Lower leg skin (tissue), 4 donors: ENCODE data around the gene SLC37A1. TPM values are rescaled to one million over a fixed set of nuclear protein-coding genes. Genes with fewer than 3 reads are reported as not detected.

Source experiments
- DNase-seq, 2 donors: peaks; one replicate each; pipeline ENCODE4 v3.0.0-alpha.2; 2019; ENCODE audit warnings: low spot score in 2 of 2
- H3K4me3 ChIP-seq: fragments of 200-600 bp; sonication (generic); 2 replicates; pipeline ENCODE4 v1.5.1; 2017; ENCODE audit warnings: mild to moderate bottlenecking, low read depth; ENCODE audit not compliant: poor library complexity, severe bottlenecking
- POLR2A ChIP-seq, 2 donors: fragments of 450-650 bp; IDR thresholded peaks; one replicate each; pipeline ENCODE4 v1.6.1; 2016 to 2017; ENCODE audit warnings: antibody characterized with exemption in 2 of 2, mild to moderate bottlenecking in 1 of 2, moderate library complexity in 1 of 2
- WGBS, 2 donors: methylation state at CpG; one replicate each; pipeline ENCODE4 v1.1.5; 2018; 5-methylcytosine and 5-hydroxymethylcytosine counted together
- intact Hi-C: fragments of 100-400 bp; cut with DNase I; formaldehyde crosslinking; loops from one replicate; pipeline ENCODE4 v1.15.0; 2023; ENCODE audit warnings: low total_unique reads
- total RNA-seq, 4 donors: library from RNA; depleted of rRNA; stranded (reverse); fragments of >200 nt; gene quantifications; one replicate each; pipeline ENCODE4 v1.1.0, GENCODE V29; 2016
- TF ChIP-seq, protein P1 (sequence below), 3 donors: fragments of 450-650 bp; IDR thresholded peaks; one replicate each; pipeline ENCODE4 v1.5.1; 2016; ENCODE audit warnings: antibody characterized with exemption in 3 of 3, mild to moderate bottlenecking in 3 of 3, moderate library complexity in 2 of 3

Gene SLC37A1
- total RNA-seq, 4 donors from 2014 or later, result 7.4 to 19.2 (median 16.9) TPM

- peak in 1 of 2 donors; percentile 34 for DNase-seq
- TF ChIP-seq, protein P1, sequence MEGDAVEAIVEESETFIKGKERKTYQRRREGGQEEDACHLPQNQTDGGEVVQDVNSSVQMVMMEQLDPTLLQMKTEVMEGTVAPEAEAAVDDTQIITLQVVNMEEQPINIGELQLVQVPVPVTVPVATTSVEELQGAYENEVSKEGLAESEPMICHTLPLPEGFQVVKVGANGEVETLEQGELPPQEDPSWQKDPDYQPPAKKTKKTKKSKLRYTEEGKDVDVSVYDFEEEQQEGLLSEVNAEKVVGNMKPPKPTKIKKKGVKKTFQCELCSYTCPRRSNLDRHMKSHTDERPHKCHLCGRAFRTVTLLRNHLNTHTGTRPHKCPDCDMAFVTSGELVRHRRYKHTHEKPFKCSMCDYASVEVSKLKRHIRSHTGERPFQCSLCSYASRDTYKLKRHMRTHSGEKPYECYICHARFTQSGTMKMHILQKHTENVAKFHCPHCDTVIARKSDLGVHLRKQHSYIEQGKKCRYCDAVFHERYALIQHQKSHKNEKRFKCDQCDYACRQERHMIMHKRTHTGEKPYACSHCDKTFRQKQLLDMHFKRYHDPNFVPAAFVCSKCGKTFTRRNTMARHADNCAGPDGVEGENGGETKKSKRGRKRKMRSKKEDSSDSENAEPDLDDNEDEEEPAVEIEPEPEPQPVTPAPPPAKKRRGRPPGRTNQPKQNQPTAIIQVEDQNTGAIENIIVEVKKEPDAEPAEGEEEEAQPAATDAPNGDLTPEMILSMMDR (IDR thresholded peaks at IDR 0.05), result no peak
- TF ChIP-seq POLR2A (IDR thresholded peaks at IDR 0.05), result no peak
- no peak overlapping the region for H3K4me3 ChIP-seq
- WGBS, 2 donors, result 51 to 58% methylated on average over 3 of the region's 3 CpGs
- intact Hi-C loops, result no loop called here
These were observed 105.1 kb downstream of the SLC37A1 start for GRCh38 chr21:42618707-42619102.

DNA sequence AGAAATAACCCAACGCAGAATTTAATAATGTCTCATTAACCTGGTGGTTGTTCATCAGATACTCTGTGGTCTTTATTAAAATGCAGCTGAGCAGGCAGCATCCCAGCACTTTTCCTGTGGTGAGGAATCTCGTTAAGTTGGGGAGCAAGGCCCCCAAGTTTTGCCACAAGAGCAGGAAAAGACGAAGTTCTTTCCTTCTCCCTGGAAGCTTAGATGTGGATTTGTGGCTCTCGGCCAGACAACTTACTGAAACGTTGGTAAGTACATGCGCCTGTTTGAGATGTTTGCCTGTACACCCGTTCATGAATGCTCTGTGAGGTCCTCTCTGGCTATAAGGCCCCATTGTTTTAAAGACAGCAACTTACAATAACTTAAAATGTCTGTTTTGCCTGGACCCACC, 105.5 kb downstream of the SLC37A1 start:
- no peak overlapping the region for H3K4me3 ChIP-seq
- 63 to 65% methylated on average over 7 of the region's 7 CpGs for WGBS, 2 donors
- intact Hi-C loops, result no loop called here
- TF ChIP-seq POLR2A (IDR thresholded peaks at IDR 0.05), result no peak
- TF ChIP-seq, protein P1 (IDR thresholded peaks at IDR 0.05), result no peak
- peak in 1 of 2 donors; percentile 42 for DNase-seq

GRCh38 chr21:42619841-42620240, 106.2 kb downstream of the SLC37A1 start:
- intact Hi-C loops, result no loop called here

GRCh38 chr21:42621166-42621818, 107.6 kb downstream of the SLC37A1 start:
- no peak overlapping the region for H3K4me3 ChIP-seq
- DNase-seq, result peak in 1 of 2 donors; percentile 69
- TF ChIP-seq, protein P1 (IDR thresholded peaks at IDR 0.05), result no peak
- TF ChIP-seq POLR2A (IDR thresholded peaks at IDR 0.05), result no peak
- intact Hi-C loops, result no loop called here
- 51 to 52% methylated on average over 15 of the region's 15 CpGs for WGBS, 2 donors

More at GRCh38 chr21:42619841-42620240, 106.2 kb downstream of the SLC37A1 start:
- no peak overlapping the region for H3K4me3 ChIP-seq
- DNase-seq, result peak in 1 of 2 donors; percentile 68
- 81 to 83% methylated on average over 5 to 6 of the region's 6 CpGs for WGBS, 2 donors
- TF ChIP-seq POLR2A (IDR thresholded peaks at IDR 0.05), result no peak
- TF ChIP-seq, protein P1 (IDR thresholded peaks at IDR 0.05), result no peak

GRCh38 chr21:42621819-42622177, 108.1 kb downstream of the SLC37A1 start:
- TF ChIP-seq, protein P1 (IDR thresholded peaks at IDR 0.05), result no peak
- TF ChIP-seq POLR2A (IDR thresholded peaks at IDR 0.05), result no peak
- DNase-seq, result peak in 1 of 2 donors; percentile 58
- WGBS, 2 donors, result 65 to 75% methylated on average over 9 of the region's 9 CpGs
- intact Hi-C loops, result no loop called here
- H3K4me3 ChIP-seq, result no peak overlapping the region

GRCh38 chr21:42622284-42622683, 108.6 kb downstream of the SLC37A1 start:
- WGBS, 2 donors, result 84 to 86% methylated on average over 7 of the region's 7 CpGs
- TF ChIP-seq, protein P1 (IDR thresholded peaks at IDR 0.05), result no peak
- no peak for TF ChIP-seq POLR2A (IDR thresholded peaks at IDR 0.05)
- intact Hi-C loops, result no loop called here
- H3K4me3 ChIP-seq, result no peak overlapping the region
- peak in 1 of 2 donors; percentile 21 for DNase-seq
